Left ventricle myocardium inferior (tissue), 1 donor: ENCODE results near the gene POR. TPM values are rescaled to one million over a fixed set of nuclear protein-coding genes. Genes with fewer than 3 reads are reported as not detected.

ENCODE experiments used
- DNase-seq: peaks from one replicate; pipeline ENCODE4 v3.0.0-alpha.2; 2020
- H3K27ac ChIP-seq: fragments of 200-600 bp; replicated peaks from 2 replicates; pipeline ENCODE4 v1.8.0; 2021
- H3K27me3 ChIP-seq: fragments of 200-600 bp; 2 replicates; pipeline ENCODE4 v1.8.0; 2021; ENCODE audit warnings: low read depth
- H3K36me3 ChIP-seq: fragments of 200-600 bp; 2 replicates; pipeline ENCODE4 v1.8.0; 2021
- H3K4me1 ChIP-seq: fragments of 200-600 bp; 2 replicates; pipeline ENCODE4 v1.8.0; 2021
- H3K4me3 ChIP-seq: fragments of 200-600 bp; 2 replicates; pipeline ENCODE4 v1.8.0; 2021; ENCODE audit warnings: mild to moderate bottlenecking, moderate library complexity
- H3K9me3 ChIP-seq: fragments of 200-600 bp; replicated peaks from 2 replicates; pipeline ENCODE4 v1.8.0; 2021
- CTCF ChIP-seq: fragments of 200-600 bp; IDR thresholded peaks from 2 replicates; pipeline ENCODE4 v1.8.0; 2021; ENCODE audit warnings: antibody characterized with exemption, mild to moderate bottlenecking, borderline replicate concordance
- intact Hi-C: fragments of 100-400 bp; cut with micrococcal nuclease; formaldehyde crosslinking; loops from one replicate; pipeline ENCODE4 v1.11.0; 2022
- total RNA-seq: library from RNA; stranded (reverse); fragmentation: NEBNext Ultra II Directional; extraction: Animal tissue kit (Norgen Biotek cat#: 25700); gene quantifications from one replicate; pipeline ENCODE4 v1.2.1, GENCODE V29; 2021
- donor health status: DM: no; HTN: yes; CAD: no; lungs with severe emphysema.

POR gene
- total RNA-seq, 1 donor from 2014 or later: 72.9 TPM

DNA sequence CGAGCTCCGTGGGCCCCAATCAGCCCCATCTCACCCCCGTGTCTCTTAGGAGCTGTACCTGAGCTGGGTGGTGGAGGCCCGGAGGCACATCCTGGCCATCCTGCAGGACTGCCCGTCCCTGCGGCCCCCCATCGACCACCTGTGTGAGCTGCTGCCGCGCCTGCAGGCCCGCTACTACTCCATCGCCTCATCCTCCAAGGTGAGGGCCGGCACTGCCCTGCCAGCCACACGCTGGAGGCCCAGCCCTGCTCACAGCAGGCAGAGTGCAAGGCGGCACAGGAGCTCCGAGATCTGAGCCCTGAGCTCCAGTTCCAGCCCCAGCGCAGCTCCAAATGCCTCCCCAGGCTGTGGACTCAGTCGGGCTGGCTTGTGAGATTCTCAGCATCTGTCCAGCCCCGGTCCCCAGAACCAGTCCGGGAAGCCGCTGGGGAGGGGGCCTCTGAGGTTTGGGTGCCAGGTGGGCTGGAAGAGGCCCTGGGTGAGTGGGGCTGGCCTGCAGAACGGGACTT is 70.1 kb downstream of the POR start:
- intact Hi-C loops: no loop called here
- Histone ChIP-seq H3K4me1 (peaks cover 44% of the 10 kb centered on the region), H3K9me3 (no peaks in the 10 kb centered on the region), H3K36me3 (peaks cover 82% of the 10 kb centered on the region), H3K27me3 (no peaks in the 10 kb centered on the region), H3K27ac (peak overlapping the region; percentile 34), H3K4me3 (no peak overlapping the region)
- DNase-seq: no peak
- no peak for TF ChIP-seq CTCF

GRCh38 chr7:75985518-75986146 is 70.7 kb downstream of the POR start:
- no peak for TF ChIP-seq CTCF
- intact Hi-C loops: no loop called here
- Histone ChIP-seq H3K27ac (peak overlapping the region; percentile 34), H3K4me3 (no peak overlapping the region), H3K9me3 (no peaks in the 10 kb centered on the region), H3K27me3 (no peaks in the 10 kb centered on the region), H3K4me1 (peaks cover 44% of the 10 kb centered on the region), H3K36me3 (peaks cover 76% of the 10 kb centered on the region)
- no peak for DNase-seq

GRCh38 chr7:75986147-75986781 is 71.3 kb downstream of the POR start:
- intact Hi-C loops: no loop called here
- Histone ChIP-seq H3K4me1 (peaks cover 51% of the 10 kb centered on the region), H3K4me3 (no peak overlapping the region), H3K9me3 (no peaks in the 10 kb centered on the region), H3K27me3 (no peaks in the 10 kb centered on the region), H3K36me3 (peaks cover 70% of the 10 kb centered on the region), H3K27ac (peak overlapping the region; percentile 34)
- no peak for DNase-seq
- no peak for TF ChIP-seq CTCF

DNA sequence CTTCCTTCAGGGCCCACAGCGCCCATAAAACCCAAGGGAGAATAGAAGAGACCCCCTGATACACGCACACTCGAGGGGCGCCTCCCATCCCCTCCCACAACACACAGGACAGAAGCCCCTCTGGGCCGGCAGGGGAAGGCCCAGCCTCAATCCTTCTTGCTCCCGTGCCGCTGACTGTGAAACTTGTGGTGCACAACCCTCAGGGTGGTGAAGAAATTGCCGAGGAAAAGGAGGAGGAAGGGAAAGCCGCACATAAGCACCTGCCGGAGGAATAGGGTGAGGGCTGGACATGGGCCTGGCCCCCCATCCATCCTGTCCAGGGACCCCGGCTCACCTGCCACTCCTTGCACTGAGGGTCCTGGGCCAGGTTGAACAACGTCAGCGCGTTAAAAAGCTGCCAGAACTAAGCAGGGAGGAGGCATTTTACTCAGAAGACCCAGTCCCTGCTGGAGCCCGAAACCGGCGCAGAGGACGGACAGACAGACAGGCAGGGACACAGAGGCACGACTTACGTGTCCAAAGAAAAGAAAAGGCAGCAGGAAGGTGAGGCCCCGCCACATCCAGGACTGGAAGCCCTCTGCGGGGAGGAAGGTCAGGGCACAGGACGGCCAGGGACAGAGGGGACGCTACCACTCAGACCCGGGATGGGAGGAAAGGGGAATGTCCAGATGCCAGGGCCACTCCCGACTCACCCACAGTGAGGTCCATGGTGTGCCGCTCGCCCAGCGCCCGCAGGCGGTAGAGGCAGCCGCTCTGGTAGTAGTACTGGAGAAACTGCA is 72.3 kb downstream of the POR start:
- TF ChIP-seq CTCF: no peak
- no peak overlapping the region for H3K4me3 ChIP-seq
- peaks cover 55% of the 10 kb centered on the region for H3K4me1 ChIP-seq
- no peaks in the 10 kb centered on the region for H3K27me3 ChIP-seq
- peak overlapping the region; percentile 34 for H3K27ac ChIP-seq
- DNase-seq: no peak
- no peaks in the 10 kb centered on the region for H3K9me3 ChIP-seq
- intact Hi-C loops: no loop called here
- H3K36me3 ChIP-seq: peaks cover 61% of the 10 kb centered on the region

DNA sequence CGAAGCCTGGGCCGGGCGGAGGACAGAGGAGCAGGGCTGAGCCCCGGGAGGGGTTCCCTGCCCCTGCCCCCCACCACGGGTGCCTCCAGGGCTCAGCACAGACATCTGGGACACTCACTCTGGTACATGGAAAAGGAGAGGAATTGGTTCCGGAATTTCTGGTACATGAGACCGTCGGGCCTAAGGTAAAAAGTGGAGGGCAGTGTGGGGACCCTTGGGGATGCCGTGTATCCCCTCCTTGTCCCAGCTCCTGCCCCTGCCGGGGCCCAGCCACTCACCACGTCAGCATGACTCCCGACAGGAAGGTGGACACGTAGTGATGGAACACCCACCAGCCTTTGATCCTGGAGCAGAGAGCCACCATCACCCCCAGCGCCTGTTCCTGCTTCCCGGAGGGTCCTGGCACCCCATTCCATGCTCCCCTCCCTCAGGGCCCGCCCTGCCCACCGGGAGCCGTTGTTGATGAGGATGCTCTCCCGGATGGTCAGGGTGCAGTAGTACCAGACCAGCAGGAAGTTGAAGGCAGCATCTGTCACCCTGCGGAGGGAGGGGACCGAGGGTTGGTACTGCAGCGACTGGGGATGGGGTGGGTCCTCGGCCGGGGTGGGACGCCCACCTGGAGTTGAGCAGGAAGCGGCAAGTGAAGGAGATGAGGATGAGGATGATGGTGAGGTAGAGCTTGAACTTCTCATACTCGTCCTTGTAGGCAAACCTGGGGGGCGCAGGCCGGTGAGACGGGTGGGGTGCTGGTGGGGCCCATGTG is 73.0 kb downstream of the POR start:
- Histone ChIP-seq H3K4me3 (no peak overlapping the region), H3K27ac (peak overlapping the region; percentile 34), H3K9me3 (no peaks in the 10 kb centered on the region), H3K36me3 (peaks cover 53% of the 10 kb centered on the region), H3K4me1 (peaks cover 55% of the 10 kb centered on the region), H3K27me3 (no peaks in the 10 kb centered on the region)
- no peak for TF ChIP-seq CTCF
- intact Hi-C loops: no loop called here
- no peak for DNase-seq
